HG02840 (cell line): Measurements from ENCODE around the gene NDUFV1.
"Not testable (repeated sequence)": the region's sequence is repeated elsewhere in the genome, so short reads cannot be mapped to it uniquely, and the experiment has no call there.

Source experiments
- ATAC-seq: cut with Tn5 transposase; IDR thresholded peaks from one replicate; pipeline ENCODE4 v1.9.1; 2021; ENCODE audit warnings: mild to moderate bottlenecking, moderate library complexity, moderate number of reproducible peaks; ENCODE audit not compliant: unreplicated experiment, low FRiP score

NDUFV1 gene

GRCh38 chr11:67649634-67650510 lies 43.1 kb downstream of the NDUFV1 start:
- no peak for ATAC-seq

- ATAC-seq = no peak
These were observed 45.4 kb downstream of the NDUFV1 start for GRCh38 chr11:67651976-67652781.

- no peak for ATAC-seq
These were observed 46.5 kb downstream of the NDUFV1 start for GRCh38 chr11:67652965-67653845.

- no peak for ATAC-seq
These were observed 47.5 kb downstream of the NDUFV1 start for GRCh38 chr11:67654225-67654624.

GRCh38 chr11:67656278-67656922 lies 49.7 kb downstream of the NDUFV1 start:
- no peak for ATAC-seq

GRCh38 chr11:67657300-67657699 lies 50.6 kb downstream of the NDUFV1 start:
- ATAC-seq = no peak

- not testable (repeated sequence) for ATAC-seq
These were observed 53.0 kb downstream of the NDUFV1 start for GRCh38 chr11:67659651-67660165.

- ATAC-seq = not testable (repeated sequence)
These were observed 54.0 kb downstream of the NDUFV1 start for GRCh38 chr11:67660752-67661151.
